ENCODE results near the gene ANKRD55.

DNA sequence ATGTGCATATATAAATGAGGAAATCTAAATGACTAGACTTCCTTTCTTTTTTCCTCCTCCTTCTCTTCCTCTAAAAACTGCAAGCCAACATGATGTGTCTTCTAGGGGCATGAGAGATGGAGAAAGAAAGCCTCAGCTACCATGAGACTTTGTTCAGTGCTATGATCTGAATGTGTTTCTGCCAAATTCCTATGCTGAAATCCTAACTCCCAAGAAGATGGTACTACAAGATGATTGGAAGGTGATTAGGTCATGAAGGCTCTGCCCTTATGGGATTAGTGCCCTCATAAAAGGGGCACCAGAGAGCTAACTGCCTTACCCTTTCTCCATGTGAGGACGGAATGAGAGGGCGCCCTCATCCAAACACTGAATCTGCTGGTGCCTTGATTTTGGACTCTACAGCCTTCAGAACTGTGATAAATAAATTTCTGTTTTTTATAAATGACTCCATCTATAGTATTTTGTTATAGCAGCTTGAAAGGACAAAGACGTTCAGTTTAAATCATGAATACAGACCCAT lies 166.1 kb downstream of the ANKRD55 start:
- no peak for TF ChIP-seq FOXM1 (IDR thresholded peaks at IDR 0.05; ENCODE audit: borderline replicate concordance)
- no peak for TF ChIP-seq SP1 (IDR thresholded peaks at IDR 0.05)
- TF ChIP-seq FOXA1 (IDR thresholded peaks at IDR 0.05), result no peak
- TF ChIP-seq ARNT (IDR thresholded peaks at IDR 0.05), result no peak
- no peak for TF ChIP-seq FOXK2 (IDR thresholded peaks at IDR 0.05)

All from HEK293T (cell line).